Subcutaneous adipose tissue (tissue), 4 donors: ENCODE measurements around the gene UBE2C. TPM values are rescaled to one million over a fixed set of nuclear protein-coding genes. Genes with fewer than 3 reads are reported as not detected.

Source experiments
- total RNA-seq, 4 donors: library from RNA; depleted of rRNA; stranded (reverse); fragments of >200 nt; gene quantifications; one replicate each; pipeline ENCODE4 v1.1.0, GENCODE V29; 2016
- TF ChIP-seq, protein P1 (sequence below): fragments of 450-650 bp; IDR thresholded peaks from one replicate; pipeline ENCODE4 v1.5.1; 2016; ENCODE audit warnings: low read depth, mild to moderate bottlenecking, control low read depth, antibody characterized with exemption, moderate library complexity

The UBE2C gene
- total RNA-seq, 4 donors from 2014 or later: 1.3 to 3.1 (median 1.8) TPM; not detected in 1

DNA sequence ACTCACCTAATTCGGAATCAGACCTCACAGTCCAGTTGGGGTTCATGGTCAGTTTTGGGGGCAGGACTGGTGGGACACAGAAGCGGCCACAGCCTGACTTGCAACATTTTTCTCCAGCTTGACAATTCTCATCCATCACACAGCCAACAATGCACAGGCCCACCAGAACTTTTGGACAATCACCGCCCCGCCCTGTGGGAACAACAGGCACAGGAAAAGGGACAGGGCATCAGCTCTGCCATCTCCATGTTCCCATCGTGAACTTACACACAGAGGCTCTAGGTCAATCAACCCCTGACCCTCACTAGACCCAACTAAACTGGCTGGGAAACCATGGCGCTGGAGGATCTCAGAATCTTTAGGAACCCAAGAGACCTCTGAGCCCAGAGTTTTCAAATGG is 37.0 kb upstream of the UBE2C start:
- TF ChIP-seq, protein P1, sequence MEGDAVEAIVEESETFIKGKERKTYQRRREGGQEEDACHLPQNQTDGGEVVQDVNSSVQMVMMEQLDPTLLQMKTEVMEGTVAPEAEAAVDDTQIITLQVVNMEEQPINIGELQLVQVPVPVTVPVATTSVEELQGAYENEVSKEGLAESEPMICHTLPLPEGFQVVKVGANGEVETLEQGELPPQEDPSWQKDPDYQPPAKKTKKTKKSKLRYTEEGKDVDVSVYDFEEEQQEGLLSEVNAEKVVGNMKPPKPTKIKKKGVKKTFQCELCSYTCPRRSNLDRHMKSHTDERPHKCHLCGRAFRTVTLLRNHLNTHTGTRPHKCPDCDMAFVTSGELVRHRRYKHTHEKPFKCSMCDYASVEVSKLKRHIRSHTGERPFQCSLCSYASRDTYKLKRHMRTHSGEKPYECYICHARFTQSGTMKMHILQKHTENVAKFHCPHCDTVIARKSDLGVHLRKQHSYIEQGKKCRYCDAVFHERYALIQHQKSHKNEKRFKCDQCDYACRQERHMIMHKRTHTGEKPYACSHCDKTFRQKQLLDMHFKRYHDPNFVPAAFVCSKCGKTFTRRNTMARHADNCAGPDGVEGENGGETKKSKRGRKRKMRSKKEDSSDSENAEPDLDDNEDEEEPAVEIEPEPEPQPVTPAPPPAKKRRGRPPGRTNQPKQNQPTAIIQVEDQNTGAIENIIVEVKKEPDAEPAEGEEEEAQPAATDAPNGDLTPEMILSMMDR: no peak

DNA sequence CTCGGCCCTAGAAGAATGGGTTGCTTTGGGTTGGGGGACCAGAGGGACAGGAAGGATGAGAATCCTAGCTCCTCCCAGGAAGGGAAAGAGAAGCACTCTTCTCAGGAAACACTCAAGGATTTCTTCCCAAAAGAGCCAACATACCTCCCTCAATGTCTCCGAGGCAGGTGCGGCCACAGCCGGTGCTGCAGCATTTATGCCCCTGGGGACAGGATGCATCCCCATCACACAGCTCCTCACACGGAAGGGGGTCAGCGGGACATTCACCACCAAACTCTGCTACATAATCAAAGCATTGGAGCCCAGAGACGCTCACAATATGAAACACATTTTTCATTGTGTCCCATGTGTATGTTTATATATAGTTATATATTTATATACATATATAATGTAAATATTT is 35.5 kb upstream of the UBE2C start:
- TF ChIP-seq, protein P1: no peak

DNA sequence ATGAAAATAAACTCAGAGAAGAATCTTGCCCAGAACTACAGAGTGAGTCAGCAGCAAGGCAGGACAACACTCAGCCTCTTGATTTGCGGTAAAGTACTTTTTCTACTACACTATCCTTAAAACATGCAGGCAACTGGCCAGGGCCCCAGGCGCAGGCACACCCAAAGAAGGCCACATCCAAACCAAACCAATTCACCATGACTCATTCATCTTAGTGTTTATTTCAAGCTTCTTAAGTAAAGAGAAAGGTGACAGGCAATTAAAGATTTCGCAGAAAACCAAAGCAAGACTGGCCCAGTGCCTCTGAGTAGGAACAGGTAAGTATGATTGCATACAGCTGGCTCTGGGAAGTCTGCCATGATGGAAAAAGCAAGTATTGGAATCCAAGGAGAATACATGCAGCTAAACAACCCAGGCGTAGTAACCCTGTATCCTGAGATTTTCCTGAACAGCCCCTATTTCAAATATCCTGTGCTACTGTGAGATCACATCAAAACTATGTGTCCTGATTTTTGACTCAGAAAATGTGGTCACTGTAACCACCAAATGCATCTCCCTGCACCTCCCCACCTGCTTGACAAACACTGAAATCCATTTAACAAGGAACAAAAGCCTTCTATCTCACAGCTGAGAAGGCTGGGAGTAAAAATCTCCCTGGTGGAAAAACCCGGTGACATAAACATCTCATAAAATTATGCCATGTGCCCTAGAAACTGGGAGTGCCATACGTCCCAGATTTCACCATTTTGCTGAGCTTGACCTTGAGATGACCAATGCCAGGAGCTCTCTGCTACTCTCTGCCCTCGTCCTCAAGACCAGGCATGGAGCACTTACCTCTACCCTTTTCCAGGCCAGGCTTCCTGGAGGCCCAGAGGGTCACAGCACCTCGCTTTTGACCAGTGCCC is 33.2 kb upstream of the UBE2C start:
- TF ChIP-seq, protein P1: no peak

DNA sequence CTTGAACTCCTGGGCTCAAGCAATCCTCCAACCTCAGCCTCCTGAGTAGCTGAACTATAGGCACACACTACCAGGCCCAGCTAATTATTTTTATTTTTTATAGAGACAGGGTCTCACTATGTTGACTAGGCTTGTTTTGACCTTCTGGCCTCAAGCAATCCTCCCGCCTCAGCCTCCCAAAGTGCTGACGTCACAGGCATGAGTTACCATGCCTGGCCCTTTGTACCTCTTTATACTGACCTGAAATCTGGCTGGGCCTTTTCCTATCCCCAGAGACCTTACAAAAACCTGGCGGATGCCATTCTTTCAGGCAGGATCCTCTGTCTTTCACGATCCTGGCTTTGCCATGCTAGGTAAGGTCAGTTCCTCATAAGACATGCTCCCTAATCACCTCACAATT is 32.3 kb upstream of the UBE2C start:
- TF ChIP-seq, protein P1: no peak

DNA sequence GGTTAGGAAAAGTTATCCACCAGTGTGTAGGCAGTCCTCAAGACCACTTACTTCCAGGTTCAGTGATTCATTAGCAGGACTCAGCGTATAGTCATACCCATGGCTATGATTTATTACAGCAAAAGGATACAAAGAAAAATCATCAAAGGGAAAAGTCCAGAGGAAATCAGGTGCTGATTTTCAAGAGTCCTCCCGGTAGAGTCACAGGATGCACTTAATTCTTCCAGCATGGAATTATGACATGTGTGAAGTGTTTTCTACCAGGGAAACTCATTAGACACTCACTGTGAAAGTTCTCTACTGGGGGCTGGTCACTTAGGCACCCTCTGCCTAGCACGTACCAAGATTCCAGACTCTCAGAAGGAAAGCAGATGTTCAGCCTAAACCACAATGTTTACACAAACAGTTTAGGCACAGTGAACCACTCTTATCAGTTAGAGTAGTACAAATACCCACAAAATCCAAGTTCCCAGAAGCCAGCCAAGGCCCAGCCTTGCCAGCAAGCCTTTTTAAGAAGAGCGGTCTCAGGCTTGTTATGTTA is 31.0 kb upstream of the UBE2C start:
- TF ChIP-seq, protein P1: no peak

DNA sequence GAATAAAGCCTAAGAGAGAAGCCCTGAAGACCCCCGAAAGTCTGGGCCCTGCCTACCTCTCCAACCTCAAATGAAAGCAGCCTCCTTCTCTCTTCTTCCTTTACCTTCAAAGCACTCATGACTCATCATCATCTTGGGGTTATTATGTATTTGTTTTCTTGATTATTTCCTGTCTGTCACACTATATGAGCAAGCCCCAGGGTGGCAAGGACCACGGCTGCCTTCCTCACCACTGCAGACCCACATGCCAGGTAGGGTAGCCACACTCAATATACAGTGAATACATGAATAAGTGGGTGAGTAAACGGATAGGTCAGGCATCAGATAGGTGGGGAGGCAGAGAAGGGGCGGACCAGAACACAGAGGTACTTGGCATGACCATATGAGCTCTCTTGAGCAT is 29.6 kb upstream of the UBE2C start:
- TF ChIP-seq, protein P1: no peak

DNA sequence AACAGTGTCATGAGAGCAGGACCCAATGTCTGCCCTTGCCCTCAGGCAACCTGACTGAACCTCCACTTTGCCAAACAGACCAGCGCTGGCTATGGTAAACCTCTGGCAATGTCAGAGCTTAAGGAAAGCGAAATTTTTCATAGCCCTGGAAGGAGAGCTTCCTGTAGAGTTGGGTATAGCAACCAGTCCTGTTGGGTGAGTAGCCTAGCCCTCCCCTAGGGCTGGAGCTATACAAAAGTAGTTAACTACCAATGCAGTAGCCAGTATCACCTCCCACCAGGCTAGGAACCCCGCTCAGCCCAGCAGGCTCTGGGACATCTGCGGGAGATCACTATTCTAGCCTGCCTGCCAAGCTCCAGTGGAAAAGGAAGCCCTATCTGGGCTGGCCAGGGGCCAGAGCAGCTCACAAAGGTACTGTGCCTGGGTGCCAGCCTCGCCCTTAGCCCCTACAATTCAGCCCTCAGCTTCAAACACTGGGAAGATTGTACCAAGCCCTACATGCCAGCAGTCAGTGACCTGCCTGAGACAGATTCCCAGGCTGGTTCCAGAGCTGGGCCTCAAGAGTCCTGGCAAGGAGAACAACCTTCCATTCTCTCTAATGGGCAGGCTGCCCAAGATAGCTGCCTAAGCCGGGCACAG is 28.7 kb upstream of the UBE2C start:
- TF ChIP-seq, protein P1: no peak
